ENCODE results near the gene HTR2B. TPM values are rescaled to one million over a fixed set of nuclear protein-coding genes. Genes with fewer than 3 reads are reported as not detected.

HTR2B gene
- total RNA-seq: under 0.01 TPM in 1 of 2 replicates, not detected in the other

GRCh38 chr2:231124838-231125568, at the start of gene HTR2B:
TSS of gene HTR2B (minus strand) at chr2:231125042. CDS start at chr2:231123764, 1,278 bp downstream.

Small RNA genes lying within 50 kb of the gene (small RNA-seq; reads per million reads assigned to genes)
- not detected for gene RNU1-93P

Other genes starting within 250 kb of the HTR2B start
- gene GPR55, start 199.8 kb downstream of the HTR2B start, total RNA-seq: not detected in 2 replicates
- not detected in 2 replicates for gene SPATA3, start 128.9 kb downstream of the HTR2B start, total RNA-seq
- gene C2orf72, start 87.5 kb downstream of the HTR2B start, total RNA-seq: under 0.01 and 0.11 TPM in 2 replicates
- 55.7 and 96.7 TPM in 2 replicates for gene PSMD1, start 68.2 kb downstream of the HTR2B start, total RNA-seq
- gene ARMC9, start 73.6 kb upstream of the HTR2B start, total RNA-seq: 28.6 and 34.9 TPM in 2 replicates